ENCODE measurements around the gene TRIM65.

Gene TRIM65

GRCh38 chr17:75922173-75922961, 25.6 kb upstream of the TRIM65 start:
- no peak for DNase-seq (ENCODE audit: low read depth)
- TF ChIP-seq MAX (IDR thresholded peaks at IDR 0.05; ENCODE audit: low read depth, low read length) (no peak), MYC (IDR thresholded peaks at IDR 0.05; ENCODE audit: low read depth, low read length) (no peak), POLR2A (IDR thresholded peaks at IDR 0.05; ENCODE audit: extremely low read depth, insufficient read length) (no peak), CTCF (IDR thresholded peaks at IDR 0.05; ENCODE audit: low read depth, low read length) (no peak)
- no peak overlapping the region for H3K4me3 ChIP-seq (ENCODE audit: low read depth, low read length)

GRCh38 chr17:75921596-75921995, 24.8 kb upstream of the TRIM65 start:
- no peak for TF ChIP-seq CTCF (IDR thresholded peaks at IDR 0.05; ENCODE audit: low read depth, low read length)
- TF ChIP-seq MAX (IDR thresholded peaks at IDR 0.05; ENCODE audit: low read depth, low read length), result no peak
- no peak for TF ChIP-seq POLR2A (IDR thresholded peaks at IDR 0.05; ENCODE audit: extremely low read depth, insufficient read length)
- TF ChIP-seq MYC (IDR thresholded peaks at IDR 0.05; ENCODE audit: low read depth, low read length), result no peak

GRCh38 chr17:75920045-75920560, 23.4 kb upstream of the TRIM65 start:
- DNase-seq (ENCODE audit: low read depth), result no peak
- no peak for TF ChIP-seq MYC (IDR thresholded peaks at IDR 0.05; ENCODE audit: low read depth, low read length)
- TF ChIP-seq CTCF (IDR thresholded peaks at IDR 0.05; ENCODE audit: low read depth, low read length), result no peak
- TF ChIP-seq MAX (IDR thresholded peaks at IDR 0.05; ENCODE audit: low read depth, low read length), result no peak
- TF ChIP-seq POLR2A (IDR thresholded peaks at IDR 0.05; ENCODE audit: extremely low read depth, insufficient read length), result no peak
- no peak overlapping the region for H3K4me3 ChIP-seq (ENCODE audit: low read depth, low read length)

More at GRCh38 chr17:75921596-75921995, 24.8 kb upstream of the TRIM65 start:
- H3K4me3 ChIP-seq (ENCODE audit: low read depth, low read length), result no peak overlapping the region
- no peak for DNase-seq (ENCODE audit: low read depth)

GRCh38 chr17:75919611-75920010, 22.9 kb upstream of the TRIM65 start:
- TF ChIP-seq CTCF (IDR thresholded peaks at IDR 0.05; ENCODE audit: low read depth, low read length) (no peak), MAX (IDR thresholded peaks at IDR 0.05; ENCODE audit: low read depth, low read length) (no peak), POLR2A (IDR thresholded peaks at IDR 0.05; ENCODE audit: extremely low read depth, insufficient read length) (no peak), MYC (IDR thresholded peaks at IDR 0.05; ENCODE audit: low read depth, low read length) (no peak)
- DNase-seq (ENCODE audit: low read depth), result no peak
- no peak overlapping the region for H3K4me3 ChIP-seq (ENCODE audit: low read depth, low read length)

- H3K4me3 ChIP-seq (ENCODE audit: low read depth, low read length), result no peak overlapping the region
- DNase-seq (ENCODE audit: low read depth), result no peak
- no peak for TF ChIP-seq MAX (IDR thresholded peaks at IDR 0.05; ENCODE audit: low read depth, low read length)
- no peak for TF ChIP-seq CTCF (IDR thresholded peaks at IDR 0.05; ENCODE audit: low read depth, low read length)
- no peak for TF ChIP-seq POLR2A (IDR thresholded peaks at IDR 0.05; ENCODE audit: extremely low read depth, insufficient read length)
- no peak for TF ChIP-seq MYC (IDR thresholded peaks at IDR 0.05; ENCODE audit: low read depth, low read length)
Observed at GRCh38 chr17:75917917-75918445, 21.2 kb upstream of the TRIM65 start.
